Upper lobe of left lung (tissue), 4 donors: Measurements from ENCODE around the gene HOXB4.

Source experiments
- CTCF ChIP-seq, 6 experiments: fragments of 450-650 bp in 4 of 6; fragments of 200-600 bp in 2 of 6; sonication (generic) in 2 of 6; IDR thresholded peaks; one replicate each; pipeline ENCODE4 v1.5.1; 2016 to 2019; ENCODE audit warnings: antibody characterized with exemption in 6 of 6
- EP300 ChIP-seq, 4 donors: sonication (generic); formaldehyde crosslinking; IDR thresholded peaks; one replicate each; pipeline ENCODE4 v1.5.1; 2017; ENCODE audit warnings: antibody characterized with exemption in 4 of 4, control low read depth in 2 of 4
- POLR2A ChIP-seq, 4 donors: fragments of 450-650 bp; IDR thresholded peaks; one replicate each; pipeline ENCODE4 v1.5.1; 2016 to 2017; ENCODE audit warnings: antibody characterized with exemption in 4 of 4, mild to moderate bottlenecking in 2 of 4
- POLR2AphosphoS5 ChIP-seq, 2 donors: sonication (generic); formaldehyde crosslinking; IDR thresholded peaks; one replicate each; pipeline ENCODE4 v1.5.1; 2017; ENCODE audit warnings: antibody characterized with exemption in 2 of 2

- TF ChIP-seq POLR2A (IDR thresholded peaks at IDR 0.05) (no peak), CTCF (IDR thresholded peaks at IDR 0.05) (no peak), EP300 (IDR thresholded peaks at IDR 0.05) (no peak), POLR2AphosphoS5 (IDR thresholded peaks at IDR 0.05) (no peak)
Observed at GRCh38 chr17:48583708-48584222, 5.6 kb upstream of the HOXB4 start.
